GM23248 (cell line): ENCODE measurements around the gene TWIST2. TPM values are rescaled to one million over a fixed set of nuclear protein-coding genes. Genes with fewer than 3 reads are reported as not detected.

Source experiments
- DNase-seq: peaks from one replicate; pipeline ENCODE4 v3.0.0-alpha.2; 2015
- H2AFZ ChIP-seq: fragments of 200-600 bp; sonication (generic); 2 replicates; pipeline ENCODE4 v1.6.1; 2016; ENCODE audit warnings: antibody characterized with exemption
- H3F3A ChIP-seq: fragments of 200-600 bp; sonication (generic); 2 replicates; pipeline ENCODE4 v1.6.1; 2016; ENCODE audit warnings: mild to moderate bottlenecking, antibody characterized with exemption, mixed run types; ENCODE audit not compliant: insufficient read depth
- H3K27ac ChIP-seq: fragments of 200-600 bp; sonication (generic); 2 replicates; pipeline ENCODE4 v1.5.1; 2016; ENCODE audit warnings: mild to moderate bottlenecking
- H3K27me3 ChIP-seq: fragments of 200-600 bp; sonication (generic); replicated peaks from 2 replicates; pipeline ENCODE4 v1.6.1; 2016; ENCODE audit warnings: mild to moderate bottlenecking; ENCODE audit not compliant: insufficient read depth
- H3K36me3 ChIP-seq: fragments of 200-600 bp; sonication (generic); 2 replicates; pipeline ENCODE4 v1.6.1; 2016; ENCODE audit warnings: low read depth, mild to moderate bottlenecking
- H3K4me1 ChIP-seq: fragments of 200-600 bp; sonication (generic); 2 replicates; pipeline ENCODE4 v1.6.1; 2016; ENCODE audit warnings: mild to moderate bottlenecking; ENCODE audit not compliant: insufficient read depth
- H3K4me2 ChIP-seq: fragments of 200-600 bp; sonication (generic); one replicate; pipeline ENCODE4 v1.6.1; 2016; ENCODE audit warnings: mild to moderate bottlenecking; ENCODE audit not compliant: unreplicated experiment
- H3K4me3 ChIP-seq: fragments of 200-600 bp; sonication (generic); 2 replicates; pipeline ENCODE4 v1.5.1; 2016; ENCODE audit warnings: mild to moderate bottlenecking
- H3K79me2 ChIP-seq: fragments of 200-600 bp; sonication (generic); 2 replicates; pipeline ENCODE4 v1.6.1; 2016; ENCODE audit warnings: mild to moderate bottlenecking; ENCODE audit not compliant: insufficient read depth
- H3K9ac ChIP-seq: fragments of 200-600 bp; sonication (generic); 2 replicates; pipeline ENCODE4 v1.6.1; 2016; ENCODE audit warnings: mild to moderate bottlenecking
- H3K9me2 ChIP-seq: fragments of 200-600 bp; sonication (generic); 2 replicates; pipeline ENCODE4 v1.6.1; 2016; ENCODE audit warnings: mixed run types, mild to moderate bottlenecking, moderate library complexity; ENCODE audit not compliant: insufficient read depth
- H3K9me3 ChIP-seq: fragments of 200-600 bp; sonication (generic); one replicate; pipeline ENCODE4 v1.6.1; 2017; ENCODE audit warnings: low read depth
- H4K20me1 ChIP-seq: fragments of 200-600 bp; sonication (generic); 2 replicates; pipeline ENCODE4 v1.6.0; 2016; ENCODE audit not compliant: insufficient read depth
- EZH2 ChIP-seq: fragments of 200-600 bp; sonication (generic); IDR thresholded peaks from 2 replicates; pipeline ENCODE4 v1.6.1; 2018; ENCODE audit warnings: antibody characterized with exemption, mild to moderate bottlenecking; ENCODE audit not compliant: insufficient read depth, poor library complexity, severe bottlenecking
- EZH2phosphoT487 ChIP-seq: fragments of 200-600 bp; sonication (generic); IDR thresholded peaks from 2 replicates; pipeline ENCODE4 v1.6.1; 2018; ENCODE audit warnings: antibody characterized with exemption, moderate library complexity, mild to moderate bottlenecking, low read depth; ENCODE audit not compliant: insufficient read depth
- WGBS, 2 experiments: methylation state at CpG; one replicate each; pipeline ENCODE4 v1.1.6; 2015 to 2017; ENCODE audit warnings: low lambda C conversion rate in 2 of 2, low coverage in 1 of 2; ENCODE audit errors: missing lambda C conversion rate in 2 of 2; 5-methylcytosine and 5-hydroxymethylcytosine counted together
- in situ Hi-C: fragments of 300-500 bp; cut with MboI; formaldehyde crosslinking; loops from 2 replicates; pipeline ENCODE4 v1.15.0; 2020
- polyA plus RNA-seq: library from polyadenylated mRNA; unstranded; fragments of >200 nt; fragmentation: Nextera tagmentation; extraction: Ambion mirVana; gene quantifications from 2 replicates; pipeline ENCODE4 v1.2.1, GENCODE V29; 2016
- total RNA-seq: library from RNA; depleted of rRNA; stranded (reverse); fragments of >200 nt; shearing (Covaris generic); gene quantifications from 2 replicates; pipeline ENCODE4 v1.2.3, GENCODE V29; 2014

Gene TWIST2
- total and polyA plus RNA-seq, 2 experiments from 2014 or later, result 248 to 544 TPM

DNA sequence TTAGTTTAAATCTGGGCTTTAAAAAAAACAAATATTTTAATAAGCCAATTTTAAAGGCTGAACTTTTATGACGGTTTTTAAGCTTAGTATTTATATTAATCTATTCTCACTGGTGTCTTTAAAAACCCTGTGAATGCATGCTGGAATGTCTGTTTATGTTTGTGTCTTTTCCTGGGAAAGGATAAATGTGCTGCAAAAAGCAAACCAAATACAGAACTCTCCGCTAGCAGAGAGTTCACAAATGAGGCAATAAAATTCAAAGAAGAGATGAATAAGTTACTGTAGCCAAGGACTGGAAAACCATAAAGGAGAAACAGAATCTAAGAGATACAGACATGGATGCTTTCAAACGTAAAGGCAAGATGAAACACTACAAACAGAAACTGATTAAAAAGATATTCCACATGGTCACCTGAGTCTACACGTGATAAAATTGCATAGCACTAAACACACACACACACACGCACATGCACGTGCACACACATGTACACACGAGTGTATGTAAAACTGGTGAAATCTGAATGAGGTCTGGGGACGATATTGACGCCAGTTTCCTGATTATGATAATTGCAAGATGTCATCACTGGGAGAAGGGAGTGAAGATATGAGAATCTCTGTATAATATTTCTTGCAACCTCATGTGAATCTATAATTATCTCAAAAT, 4.5 kb downstream of the TWIST2 start:
- peaks cover 72% of the 10 kb centered on the region for H3F3A ChIP-seq
- H3K79me2 ChIP-seq, result peaks cover 98% of the 10 kb centered on the region
- no peaks in the 10 kb centered on the region for H4K20me1 ChIP-seq
- peaks cover 72% of the 10 kb centered on the region for H3K36me3 ChIP-seq
- H2AFZ ChIP-seq, result no peak overlapping the region
- peak overlapping the region; percentile 97 for H3K9ac ChIP-seq
- peak overlapping the region; percentile 91 for H3K4me2 ChIP-seq
- WGBS, 2 experiments, result 2% methylated on average over 9 of the region's 9 CpGs
- peaks cover 27% of the 10 kb centered on the region for H3K4me1 ChIP-seq
- H3K4me3 ChIP-seq, result peak overlapping the region; percentile 98
- peak overlapping the region; percentile 96 for H3K27ac ChIP-seq
- TF ChIP-seq EZH2, result no peak
- TF ChIP-seq EZH2phosphoT487, result no peak
- no peaks in the 10 kb centered on the region for H3K9me3 ChIP-seq
- H3K9me2 ChIP-seq, result no peaks in the 10 kb centered on the region
- DNase-seq, result peak; percentile 77
- H3K27me3 ChIP-seq, result no peaks in the 10 kb centered on the region
- in situ Hi-C loops, result no loop called here

DNA sequence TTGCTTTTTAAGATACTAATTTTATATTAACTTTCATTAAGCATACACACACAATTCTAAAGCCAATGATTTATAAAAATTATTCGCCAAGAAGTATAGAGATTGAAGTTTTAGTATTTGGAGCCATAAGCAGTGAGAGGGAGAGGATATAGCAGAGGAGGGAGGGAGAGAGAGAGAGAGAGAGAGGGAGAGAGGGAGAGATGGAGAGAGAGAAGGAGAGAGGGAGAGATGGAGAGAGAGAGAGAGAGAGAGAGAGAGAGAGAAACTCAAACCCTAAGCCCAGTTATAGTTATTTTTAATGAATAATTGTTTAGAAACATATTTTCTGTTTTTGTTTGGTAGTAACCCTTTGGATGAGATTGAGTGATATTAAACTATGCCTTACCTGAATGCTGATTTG, 5.3 kb downstream of the TWIST2 start:
- Histone ChIP-seq H2AFZ (no peak overlapping the region), H4K20me1 (no peaks in the 10 kb centered on the region), H3F3A (peaks cover 80% of the 10 kb centered on the region), H3K4me2 (peak overlapping the region; percentile 91), H3K79me2 (peaks cover 100% of the 10 kb centered on the region), H3K4me3 (peak overlapping the region; percentile 98), H3K9ac (peak overlapping the region; percentile 97), H3K36me3 (peaks cover 72% of the 10 kb centered on the region), H3K4me1 (peaks cover 36% of the 10 kb centered on the region), H3K27ac (peak overlapping the region; percentile 96), H3K27me3 (no peaks in the 10 kb centered on the region), H3K9me3 (no peaks in the 10 kb centered on the region), H3K9me2 (no peaks in the 10 kb centered on the region)
- 0% methylated on average over 1 of the region's 1 CpG for WGBS, 2 experiments
- no peak for TF ChIP-seq EZH2phosphoT487
- no peak for TF ChIP-seq EZH2
- in situ Hi-C loops, result no loop called here
- DNase-seq, result peak; percentile 34

DNA sequence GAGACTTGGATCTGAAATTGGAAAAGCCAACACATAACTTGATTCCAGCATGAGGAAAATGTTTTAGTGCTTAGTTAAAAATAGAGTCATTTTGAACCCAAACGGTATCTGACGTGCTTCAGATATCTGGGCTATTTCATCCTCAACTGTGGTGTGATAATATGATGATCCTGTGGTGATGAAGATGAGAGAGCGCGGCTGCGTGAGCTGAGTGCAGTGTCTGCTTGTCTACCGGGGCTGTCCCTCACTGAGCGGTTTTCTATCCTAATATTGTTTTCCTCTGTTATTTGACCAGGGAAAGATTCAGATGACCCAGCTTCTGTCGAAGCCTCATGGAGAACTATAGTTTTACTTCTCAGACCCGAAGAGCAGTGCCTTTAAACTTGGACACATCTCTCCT, 5.8 kb downstream of the TWIST2 start:
- H3K4me1 ChIP-seq, result peaks cover 41% of the 10 kb centered on the region
- peak overlapping the region; percentile 98 for H3K4me3 ChIP-seq
- WGBS, 2 experiments, result 0 to 1% methylated on average over 9 of the region's 9 CpGs
- peaks cover 70% of the 10 kb centered on the region for H3K36me3 ChIP-seq
- no peak overlapping the region for H2AFZ ChIP-seq
- no peaks in the 10 kb centered on the region for H4K20me1 ChIP-seq
- peak overlapping the region; percentile 97 for H3K9ac ChIP-seq
- no peaks in the 10 kb centered on the region for H3K9me2 ChIP-seq
- H3F3A ChIP-seq, result peaks cover 85% of the 10 kb centered on the region
- H3K9me3 ChIP-seq, result no peaks in the 10 kb centered on the region
- in situ Hi-C loops, result no loop called here
- peak; percentile 78 for DNase-seq
- H3K27me3 ChIP-seq, result no peaks in the 10 kb centered on the region
- H3K4me2 ChIP-seq, result peak overlapping the region; percentile 91
- H3K27ac ChIP-seq, result peak overlapping the region; percentile 96
- TF ChIP-seq EZH2, result no peak
- no peak for TF ChIP-seq EZH2phosphoT487
- peaks cover 100% of the 10 kb centered on the region for H3K79me2 ChIP-seq

DNA sequence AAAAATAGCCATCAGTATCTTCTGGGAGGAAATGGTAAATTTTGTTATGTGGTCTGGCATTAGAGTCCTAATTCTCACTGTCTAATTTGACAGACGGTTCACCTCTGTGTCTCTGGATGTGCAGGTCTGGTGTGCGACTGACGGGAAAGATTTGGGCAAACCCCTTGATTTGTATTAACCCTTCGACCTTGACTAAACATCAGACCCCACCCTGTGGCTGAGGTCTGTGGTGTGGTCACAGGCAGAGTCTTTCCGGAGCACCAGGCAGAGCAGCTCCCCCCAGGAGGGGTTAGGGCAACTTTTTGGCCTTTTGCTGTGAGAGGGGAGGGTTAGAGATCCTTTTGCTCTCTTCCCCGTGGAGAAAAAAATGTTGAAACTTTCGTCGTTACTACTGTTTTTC, 6.4 kb downstream of the TWIST2 start:
- peaks cover 66% of the 10 kb centered on the region for H3K36me3 ChIP-seq
- in situ Hi-C loops, result no loop called here

More for the DNA sequence above, 6.4 kb downstream of the TWIST2 start:
- H3K9ac ChIP-seq, result peak overlapping the region; percentile 97
- WGBS, 2 experiments, result 0 to 1% methylated on average over 8 of the region's 8 CpGs
- H3K27ac ChIP-seq, result peak overlapping the region; percentile 96
- TF ChIP-seq EZH2phosphoT487 (no peak), EZH2 (no peak)
- H3K27me3 ChIP-seq, result no peaks in the 10 kb centered on the region
- peak overlapping the region; percentile 91 for H3K4me2 ChIP-seq
- peaks cover 89% of the 10 kb centered on the region for H3F3A ChIP-seq
- peak; percentile 48 for DNase-seq
- no peaks in the 10 kb centered on the region for H3K9me3 ChIP-seq
- H4K20me1 ChIP-seq, result no peaks in the 10 kb centered on the region
- H3K9me2 ChIP-seq, result no peaks in the 10 kb centered on the region
- H3K4me3 ChIP-seq, result peak overlapping the region; percentile 98
- peaks cover 100% of the 10 kb centered on the region for H3K79me2 ChIP-seq
- H2AFZ ChIP-seq, result no peak overlapping the region
- H3K4me1 ChIP-seq, result peaks cover 46% of the 10 kb centered on the region
